BLaER1 treated with 17β-estradiol and CSF1 and Interleukin-3, amounts not matched to agents 10 nM and 100 nM (cell line): ENCODE measurements around the gene MAT2B.

Experiments
- H3K27ac ChIP-seq, 11 experiments: shearing (Covaris generic); formaldehyde crosslinking; 2 replicates each; pipeline ENCODE4 v1.8.1; 2022
- H3K27me3 ChIP-seq, 11 experiments: shearing (Covaris generic); formaldehyde crosslinking; 2 replicates each; pipeline ENCODE4 v1.8.1; 2022
- H3K36me3 ChIP-seq, 11 experiments: shearing (Covaris generic); formaldehyde crosslinking; 2 replicates each; pipeline ENCODE4 v1.8.1; 2022
- H3K4me1 ChIP-seq, 10 experiments: shearing (Covaris generic); formaldehyde crosslinking; 2 replicates each; pipeline ENCODE4 v1.8.1; 2022
- H3K4me2 ChIP-seq, 11 experiments: shearing (Covaris generic); formaldehyde crosslinking; 2 replicates each; pipeline ENCODE4 v1.8.1; 2022
- H3K4me3 ChIP-seq, 10 experiments: shearing (Covaris generic); formaldehyde crosslinking; 2 replicates each; pipeline ENCODE4 v1.8.1; 2022
- H3K9ac ChIP-seq, 11 experiments: shearing (Covaris generic); formaldehyde crosslinking; 2 replicates each; pipeline ENCODE4 v1.8.1; 2022
- H3K9me3 ChIP-seq, 11 experiments: shearing (Covaris generic); formaldehyde crosslinking; replicated peaks in 1 of 11; 2 replicates each; pipeline ENCODE4 v1.8.1; 2022
- H4K20me1 ChIP-seq, 11 experiments: shearing (Covaris generic); formaldehyde crosslinking; 2 replicates each; pipeline ENCODE4 v1.8.1; 2022
- Cebpa-rat ChIP-seq, 11 experiments: shearing (Covaris generic); IDR thresholded peaks; 2 replicates each; pipeline ENCODE4 v1.8.1; 2022

Gene MAT2B

GRCh38 chr5:163567811-163568210, 62.4 kb downstream of the MAT2B start:
- Histone ChIP-seq H4K20me1 (no peaks in the 10 kb centered on the region), H3K4me3 (no peak overlapping the region), H3K4me1 (peaks cover 0 to 22% (median 9%) of the 10 kb centered on the region in 10 experiments; a peak in 15 of 20 replicates), H3K27me3 (peaks cover 25 to 40% (median 36%) of the 10 kb centered on the region in 11 experiments), H3K4me2 (no peak overlapping the region), H3K9me3 (no peaks in the 10 kb centered on the region), H3K27ac (no peak overlapping the region), H3K9ac (no peak overlapping the region), H3K36me3 (no peaks in the 10 kb centered on the region)
- no peak for TF ChIP-seq Cebpa-rat (IDR thresholded peaks at IDR 0.05)
